Amniotic epithelial cell (primary cell): ENCODE results near the gene CDH4.
A peak's percentile ranks its signal among the peaks of the same experiment; 100 is the strongest.
"Not testable (repeated sequence)": the region's sequence is repeated elsewhere in the genome, so short reads cannot be mapped to it uniquely, and the experiment has no call there.

Experiments used
- DNase-seq: peaks from one replicate; pipeline ENCODE4 v3.0.0-alpha.2; 2010; ENCODE audit warnings: low read depth

The CDH4 gene

GRCh38 chr20:61253640-61254511 lies 1.8 kb downstream of the CDH4 start:
- DNase-seq = peak; percentile 23

GRCh38 chr20:61254881-61255626 lies 3.0 kb downstream of the CDH4 start:
- DNase-seq = peak; percentile 15

GRCh38 chr20:61256365-61256764 lies 4.3 kb downstream of the CDH4 start:
- no peak for DNase-seq

GRCh38 chr20:61256824-61257223 lies 4.8 kb downstream of the CDH4 start:
- no peak for DNase-seq

GRCh38 chr20:61257611-61258010 lies 5.5 kb downstream of the CDH4 start:
- no peak for DNase-seq

- DNase-seq = no peak
Observed at GRCh38 chr20:61259741-61260140, 7.7 kb downstream of the CDH4 start.

- DNase-seq = no peak
Observed at GRCh38 chr20:61260905-61261304, 8.8 kb downstream of the CDH4 start.

GRCh38 chr20:61262036-61262435 lies 10.0 kb downstream of the CDH4 start:
- no peak for DNase-seq

- DNase-seq = no peak
Observed at GRCh38 chr20:61262514-61262913, 10.5 kb downstream of the CDH4 start.

- DNase-seq = no peak
Observed at GRCh38 chr20:61263084-61263695, 11.1 kb downstream of the CDH4 start.

- DNase-seq = no peak
Observed at GRCh38 chr20:61263938-61264337, 11.9 kb downstream of the CDH4 start.

- DNase-seq = no peak
Observed at GRCh38 chr20:61267241-61267640, 15.2 kb downstream of the CDH4 start.

- no peak for DNase-seq
Observed at GRCh38 chr20:61268024-61268423, 16.0 kb downstream of the CDH4 start.

- DNase-seq = no peak
Observed at GRCh38 chr20:61271312-61272231, 19.5 kb downstream of the CDH4 start.

GRCh38 chr20:61273024-61273423 lies 21.0 kb downstream of the CDH4 start:
- not testable (repeated sequence) for DNase-seq

GRCh38 chr20:61273666-61274065 lies 21.6 kb downstream of the CDH4 start:
- DNase-seq = not testable (repeated sequence)

GRCh38 chr20:61274326-61274725 lies 22.3 kb downstream of the CDH4 start:
- DNase-seq = no peak

- DNase-seq = no peak
Observed at GRCh38 chr20:61278296-61278695, 26.2 kb downstream of the CDH4 start.

GRCh38 chr20:61279621-61280150 lies 27.6 kb downstream of the CDH4 start:
- DNase-seq = no peak

GRCh38 chr20:61280217-61280980 lies 28.3 kb downstream of the CDH4 start:
- no peak for DNase-seq
